Measurements from ENCODE around the gene STK40. TPM values are rescaled to one million over a fixed set of nuclear protein-coding genes. Genes with fewer than 3 reads are reported as not detected.

The STK40 gene
- total and polyA plus RNA-seq, 8 donors = 14.0 to 57.4 (median 28.4) TPM

DNA sequence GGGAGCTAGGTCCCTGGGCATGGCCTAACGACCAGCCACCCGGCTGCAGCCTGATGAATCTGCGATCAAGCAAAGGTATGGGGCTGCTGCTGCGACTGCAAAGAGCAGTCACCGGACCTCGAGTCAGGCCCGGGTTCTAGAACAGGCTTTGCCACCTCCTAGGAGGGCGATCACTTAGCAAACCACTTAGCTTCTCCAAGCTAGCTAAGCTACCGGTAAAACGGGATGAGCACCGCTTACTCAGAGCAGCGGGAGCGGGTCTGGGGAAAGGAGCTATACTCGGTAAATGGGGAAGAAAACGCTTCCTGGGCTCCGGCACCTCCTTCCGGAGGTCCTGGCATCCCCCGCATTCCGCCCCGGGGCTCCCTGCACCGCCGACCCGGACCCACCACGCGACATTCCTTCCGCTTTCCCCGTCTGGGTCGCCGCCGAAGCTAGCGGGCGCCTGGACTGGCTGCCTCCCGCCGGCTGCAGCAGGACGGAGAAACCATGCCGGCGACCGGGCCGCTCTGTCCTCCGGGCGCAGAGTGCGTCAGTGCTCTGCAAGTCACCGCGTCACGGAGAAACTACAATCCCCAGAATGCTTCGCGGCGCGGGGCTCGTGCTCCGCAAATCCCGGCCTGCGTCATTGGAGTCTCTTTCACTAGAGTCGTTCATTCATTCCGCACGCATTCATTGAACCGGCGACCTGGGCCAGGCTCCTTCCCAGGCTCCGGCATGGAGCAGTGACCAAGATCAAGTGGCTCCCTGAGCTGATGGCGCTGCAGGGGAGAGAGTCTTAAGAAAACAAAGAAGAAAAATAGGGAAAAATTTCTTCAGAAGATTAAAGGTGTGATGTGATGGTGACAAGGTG is 11.9 kb upstream of the STK40 start, which contains the start of gene LSM10:
TSS of gene LSM10 (minus strand) at position 531 of the 853 bp plus-strand sequence. CDS start 3,779 bp downstream, outside the sequence.
- 0 to 1% (median 0%) methylated on average over 30 to 60 of the region's 60 CpGs for WGBS, 5 donors
- Histone ChIP-seq H3K4me1 (peaks cover 7 to 41% (median 25%) of the 10 kb centered on the region in 4 donors), H3K9me3 (no peaks in the 10 kb centered on the region), H3K36me3 (peaks cover 14 to 19% (median 16%) of the 10 kb centered on the region in 4 donors), H3K4me3 (peak within 1 kb of the TSS; percentile 68 to 81 (median 74)), H3K27me3 (no peaks in the 10 kb centered on the region), H3K27ac (peak within 1 kb of the TSS; percentile 86 to 96 (median 93))
- intact Hi-C loops (cut with DNase I; ENCODE audit: low total_unique reads) = no loop called here
- TF ChIP-seq, protein P1, sequence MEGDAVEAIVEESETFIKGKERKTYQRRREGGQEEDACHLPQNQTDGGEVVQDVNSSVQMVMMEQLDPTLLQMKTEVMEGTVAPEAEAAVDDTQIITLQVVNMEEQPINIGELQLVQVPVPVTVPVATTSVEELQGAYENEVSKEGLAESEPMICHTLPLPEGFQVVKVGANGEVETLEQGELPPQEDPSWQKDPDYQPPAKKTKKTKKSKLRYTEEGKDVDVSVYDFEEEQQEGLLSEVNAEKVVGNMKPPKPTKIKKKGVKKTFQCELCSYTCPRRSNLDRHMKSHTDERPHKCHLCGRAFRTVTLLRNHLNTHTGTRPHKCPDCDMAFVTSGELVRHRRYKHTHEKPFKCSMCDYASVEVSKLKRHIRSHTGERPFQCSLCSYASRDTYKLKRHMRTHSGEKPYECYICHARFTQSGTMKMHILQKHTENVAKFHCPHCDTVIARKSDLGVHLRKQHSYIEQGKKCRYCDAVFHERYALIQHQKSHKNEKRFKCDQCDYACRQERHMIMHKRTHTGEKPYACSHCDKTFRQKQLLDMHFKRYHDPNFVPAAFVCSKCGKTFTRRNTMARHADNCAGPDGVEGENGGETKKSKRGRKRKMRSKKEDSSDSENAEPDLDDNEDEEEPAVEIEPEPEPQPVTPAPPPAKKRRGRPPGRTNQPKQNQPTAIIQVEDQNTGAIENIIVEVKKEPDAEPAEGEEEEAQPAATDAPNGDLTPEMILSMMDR (IDR thresholded peaks at IDR 0.05) = no peak
- TF ChIP-seq POLR2A (IDR thresholded peaks at IDR 0.05) (peak in 2 of 4 donors; percentile 89 to 90), EP300 (IDR thresholded peaks at IDR 0.05) (no peak), POLR2AphosphoS5 (IDR thresholded peaks at IDR 0.05) (peak; percentile 98 to 99 (median 98))
- peak; percentile 94 to 98 for DNase-seq

DNA sequence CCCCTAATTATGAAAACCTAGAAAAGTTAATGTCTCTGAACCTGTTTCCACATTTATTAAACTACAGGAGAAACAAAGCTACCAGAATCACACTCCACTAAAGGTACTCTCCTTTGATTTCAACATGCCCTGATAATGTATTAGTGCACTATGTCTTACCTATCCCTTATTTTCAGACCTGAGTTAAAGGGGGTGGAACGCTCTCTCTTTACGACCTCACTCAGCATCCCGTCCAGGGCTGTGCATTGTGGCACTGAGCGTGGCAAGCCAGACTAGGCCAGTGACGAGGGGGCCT is 11.3 kb upstream of the STK40 start:
- WGBS, 5 donors = 2 to 5% (median 4%) methylated on average over 5 of the region's 5 CpGs
- H3K27me3 ChIP-seq = no peaks in the 10 kb centered on the region
- intact Hi-C loops (cut with DNase I; ENCODE audit: low total_unique reads) = no loop called here

DNA sequence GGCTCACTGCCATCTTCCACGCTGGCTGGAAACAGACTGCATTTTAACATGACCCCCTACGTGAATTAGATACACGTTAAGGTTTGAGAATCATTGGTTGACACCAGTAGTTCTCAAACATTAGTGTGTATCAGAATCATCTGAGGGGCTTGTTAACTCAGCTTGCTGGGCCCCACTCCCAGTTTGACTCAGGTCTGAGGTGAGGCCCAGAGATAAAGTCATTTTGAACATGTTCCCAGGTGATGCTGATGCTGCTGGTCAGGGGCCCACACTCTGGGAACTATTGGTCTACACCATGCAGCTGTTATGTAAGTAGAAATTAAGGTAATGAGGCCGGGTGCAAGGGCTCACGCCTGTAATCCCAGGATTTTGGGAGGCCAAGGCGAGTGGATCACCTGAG is 10.6 kb upstream of the STK40 start:
- Histone ChIP-seq H3K27ac (peak overlapping the region in 3 of 5 donors; percentile 89 to 96 (median 93)), H3K36me3 (peaks cover 26 to 32% (median 28%) of the 10 kb centered on the region in 4 donors), H3K9me3 (no peaks in the 10 kb centered on the region), H3K4me1 (peaks cover 7 to 34% (median 25%) of the 10 kb centered on the region in 4 donors), H3K27me3 (no peaks in the 10 kb centered on the region), H3K4me3 (peak overlapping the region in 2 of 4 donors; percentile 71 to 77)
- WGBS, 5 donors = 64 to 83% (median 77%) methylated on average over 6 of the region's 6 CpGs
- TF ChIP-seq EP300 (IDR thresholded peaks at IDR 0.05) = no peak
- TF ChIP-seq, protein P1 (IDR thresholded peaks at IDR 0.05) = no peak
- DNase-seq = no peak
- intact Hi-C loops (cut with DNase I; ENCODE audit: low total_unique reads) = no loop called here

More for the DNA sequence above, 11.3 kb upstream of the STK40 start:
- Histone ChIP-seq H3K9me3 (no peaks in the 10 kb centered on the region), H3K36me3 (peaks cover 20 to 25% (median 22%) of the 10 kb centered on the region in 4 donors), H3K27ac (peak overlapping the region; percentile 86 to 96 (median 93)), H3K4me3 (peak overlapping the region; percentile 68 to 81 (median 74)), H3K4me1 (peaks cover 7 to 41% (median 25%) of the 10 kb centered on the region in 4 donors)
- no peak for DNase-seq
- no peak for TF ChIP-seq POLR2AphosphoS5 (IDR thresholded peaks at IDR 0.05)
- TF ChIP-seq, protein P1 (IDR thresholded peaks at IDR 0.05) = no peak
- TF ChIP-seq EP300 (IDR thresholded peaks at IDR 0.05) = no peak
- TF ChIP-seq POLR2A (IDR thresholded peaks at IDR 0.05) = no peak

GRCh38 chr1:36393686-36394085 is 8.0 kb upstream of the STK40 start:
- intact Hi-C loops (cut with DNase I; ENCODE audit: low total_unique reads) = no loop called here
- H3K9me3 ChIP-seq = no peaks in the 10 kb centered on the region

More at GRCh38 chr1:36393686-36394085, 8.0 kb upstream of the STK40 start:
- 83 to 100% (median 96%) methylated on average over 7 to 19 of the region's 19 CpGs for WGBS, 5 donors
- Histone ChIP-seq H3K4me3 (no peak overlapping the region), H3K4me1 (peaks cover 11 to 45% (median 28%) of the 10 kb centered on the region in 4 donors), H3K27ac (no peak overlapping the region), H3K27me3 (no peaks in the 10 kb centered on the region), H3K36me3 (peaks cover 29 to 50% (median 47%) of the 10 kb centered on the region in 4 donors)
- TF ChIP-seq POLR2A (IDR thresholded peaks at IDR 0.05) = no peak
- TF ChIP-seq, protein P1 (IDR thresholded peaks at IDR 0.05) = no peak
- no peak for TF ChIP-seq POLR2AphosphoS5 (IDR thresholded peaks at IDR 0.05)
- TF ChIP-seq EP300 (IDR thresholded peaks at IDR 0.05) = no peak
- no peak for DNase-seq
